ENCODE data around the gene ATP5PF. TPM values are rescaled to one million over a fixed set of nuclear protein-coding genes. Genes with fewer than 3 reads are reported as not detected.

Gene ATP5PF, protein sequence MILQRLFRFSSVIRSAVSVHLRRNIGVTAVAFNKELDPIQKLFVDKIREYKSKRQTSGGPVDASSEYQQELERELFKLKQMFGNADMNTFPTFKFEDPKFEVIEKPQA
- total RNA-seq = 36.9 and 68.1 TPM in 2 replicates

DNA sequence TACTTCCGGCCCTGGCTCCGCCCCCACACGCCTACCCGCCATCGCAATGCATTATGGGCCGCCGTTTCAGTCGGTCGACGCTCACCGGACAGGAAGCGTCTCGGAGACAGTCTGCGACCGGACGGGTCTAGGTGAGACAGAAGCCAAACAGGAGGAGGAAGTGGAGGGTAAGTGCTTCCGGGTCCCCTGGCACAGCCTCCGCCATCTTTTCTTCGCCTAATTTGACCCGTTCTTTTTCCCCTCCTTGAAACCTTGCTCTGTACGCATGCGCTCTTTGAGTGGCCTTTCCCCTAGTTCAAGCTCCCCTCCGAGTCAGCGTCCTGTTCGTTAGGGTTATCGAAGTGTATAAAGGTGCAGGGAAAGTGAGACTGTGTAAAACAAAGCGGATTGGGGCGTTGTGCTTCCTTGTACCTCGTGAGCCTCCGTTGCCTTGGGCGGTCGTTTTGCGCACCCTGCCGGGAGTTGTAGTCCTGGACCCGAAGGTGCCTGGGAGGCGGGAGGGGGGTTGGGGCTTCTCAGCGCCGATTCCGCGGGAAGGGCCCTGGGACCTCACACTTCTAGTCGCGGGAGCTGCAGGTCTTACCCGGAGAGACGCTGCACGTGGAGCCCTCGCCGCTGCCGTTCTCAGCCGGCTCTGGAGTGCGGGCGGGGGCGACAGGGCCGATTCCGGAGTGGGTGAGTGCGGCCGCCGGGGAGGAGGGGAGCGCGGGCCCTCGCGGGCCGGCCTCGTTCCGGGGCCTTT, at the start of gene ATP5PF, which contains the start of gene GABPA:
Gene ATP5PF, minus strand, starts transcription at position 1 of the 742 bp plus-strand sequence. CDS start 5,110 bp downstream, outside the sequence.
Gene GABPA, plus strand, starts transcription at position 69 of the 742 bp plus-strand sequence. CDS start 6,627 bp downstream, outside the sequence.

Other genes starting within 250 kb of the ATP5PF start
- 25.9 and 49.5 TPM in 2 replicates for gene MRPL39, start 127.4 kb downstream of the ATP5PF start, total RNA-seq
- gene JAM2, start 95.6 kb downstream of the ATP5PF start, total RNA-seq = under 0.01 and 2.0 TPM in 2 replicates
- 29.3 and 33.8 TPM in 2 replicates for gene GABPA, start 68 bp upstream of the ATP5PF start, total RNA-seq

Data from regular cardiac myocyte (primary cell).